GM23248 (cell line): Measurements from ENCODE around the gene PAX7. TPM values are rescaled to one million over a fixed set of nuclear protein-coding genes. Genes with fewer than 3 reads are reported as not detected.

ENCODE experiments used
- DNase-seq: peaks from one replicate; pipeline ENCODE4 v3.0.0-alpha.2; 2015
- H2AFZ ChIP-seq: fragments of 200-600 bp; sonication (generic); 2 replicates; pipeline ENCODE4 v1.6.1; 2016; ENCODE audit warnings: antibody characterized with exemption
- H3F3A ChIP-seq: fragments of 200-600 bp; sonication (generic); 2 replicates; pipeline ENCODE4 v1.6.1; 2016; ENCODE audit warnings: mild to moderate bottlenecking, antibody characterized with exemption, mixed run types; ENCODE audit not compliant: insufficient read depth
- H3K27ac ChIP-seq: fragments of 200-600 bp; sonication (generic); 2 replicates; pipeline ENCODE4 v1.5.1; 2016; ENCODE audit warnings: mild to moderate bottlenecking
- H3K27me3 ChIP-seq: fragments of 200-600 bp; sonication (generic); replicated peaks from 2 replicates; pipeline ENCODE4 v1.6.1; 2016; ENCODE audit warnings: mild to moderate bottlenecking; ENCODE audit not compliant: insufficient read depth
- H3K36me3 ChIP-seq: fragments of 200-600 bp; sonication (generic); 2 replicates; pipeline ENCODE4 v1.6.1; 2016; ENCODE audit warnings: low read depth, mild to moderate bottlenecking
- H3K4me1 ChIP-seq: fragments of 200-600 bp; sonication (generic); 2 replicates; pipeline ENCODE4 v1.6.1; 2016; ENCODE audit warnings: mild to moderate bottlenecking; ENCODE audit not compliant: insufficient read depth
- H3K4me2 ChIP-seq: fragments of 200-600 bp; sonication (generic); one replicate; pipeline ENCODE4 v1.6.1; 2016; ENCODE audit warnings: mild to moderate bottlenecking; ENCODE audit not compliant: unreplicated experiment
- H3K4me3 ChIP-seq: fragments of 200-600 bp; sonication (generic); 2 replicates; pipeline ENCODE4 v1.5.1; 2016; ENCODE audit warnings: mild to moderate bottlenecking
- H3K79me2 ChIP-seq: fragments of 200-600 bp; sonication (generic); 2 replicates; pipeline ENCODE4 v1.6.1; 2016; ENCODE audit warnings: mild to moderate bottlenecking; ENCODE audit not compliant: insufficient read depth
- H3K9ac ChIP-seq: fragments of 200-600 bp; sonication (generic); 2 replicates; pipeline ENCODE4 v1.6.1; 2016; ENCODE audit warnings: mild to moderate bottlenecking
- H3K9me2 ChIP-seq: fragments of 200-600 bp; sonication (generic); 2 replicates; pipeline ENCODE4 v1.6.1; 2016; ENCODE audit warnings: mixed run types, mild to moderate bottlenecking, moderate library complexity; ENCODE audit not compliant: insufficient read depth
- H3K9me3 ChIP-seq: fragments of 200-600 bp; sonication (generic); one replicate; pipeline ENCODE4 v1.6.1; 2017; ENCODE audit warnings: low read depth
- H4K20me1 ChIP-seq: fragments of 200-600 bp; sonication (generic); 2 replicates; pipeline ENCODE4 v1.6.0; 2016; ENCODE audit not compliant: insufficient read depth
- EZH2 ChIP-seq: fragments of 200-600 bp; sonication (generic); IDR thresholded peaks from 2 replicates; pipeline ENCODE4 v1.6.1; 2018; ENCODE audit warnings: antibody characterized with exemption, mild to moderate bottlenecking; ENCODE audit not compliant: insufficient read depth, poor library complexity, severe bottlenecking
- EZH2phosphoT487 ChIP-seq: fragments of 200-600 bp; sonication (generic); IDR thresholded peaks from 2 replicates; pipeline ENCODE4 v1.6.1; 2018; ENCODE audit warnings: antibody characterized with exemption, moderate library complexity, mild to moderate bottlenecking, low read depth; ENCODE audit not compliant: insufficient read depth
- WGBS, 2 experiments: methylation state at CpG; one replicate each; pipeline ENCODE4 v1.1.6; 2015 to 2017; ENCODE audit warnings: low lambda C conversion rate in 2 of 2, low coverage in 1 of 2; ENCODE audit errors: missing lambda C conversion rate in 2 of 2; 5-methylcytosine and 5-hydroxymethylcytosine counted together
- in situ Hi-C: fragments of 300-500 bp; cut with MboI; formaldehyde crosslinking; loops from 2 replicates; pipeline ENCODE4 v1.15.0; 2020
- polyA plus RNA-seq: library from polyadenylated mRNA; unstranded; fragments of >200 nt; fragmentation: Nextera tagmentation; extraction: Ambion mirVana; gene quantifications from 2 replicates; pipeline ENCODE4 v1.2.1, GENCODE V29; 2016
- total RNA-seq: library from RNA; depleted of rRNA; stranded (reverse); fragments of >200 nt; shearing (Covaris generic); gene quantifications from 2 replicates; pipeline ENCODE4 v1.2.3, GENCODE V29; 2014

The PAX7 gene
- total and polyA plus RNA-seq, 2 experiments from 2014 or later = not detected

- WGBS, 2 experiments = 6 to 10% methylated on average over 3 of the region's 3 CpGs
- Histone ChIP-seq H3K4me3 (no peak overlapping the region), H3F3A (no peaks in the 10 kb centered on the region), H3K36me3 (no peaks in the 10 kb centered on the region), H3K79me2 (no peaks in the 10 kb centered on the region), H3K9ac (no peak overlapping the region), H4K20me1 (no peaks in the 10 kb centered on the region), H3K9me3 (no peaks in the 10 kb centered on the region), H3K4me1 (no peaks in the 10 kb centered on the region), H3K4me2 (no peak overlapping the region), H3K9me2 (no peaks in the 10 kb centered on the region), H2AFZ (no peak overlapping the region), H3K27ac (no peak overlapping the region), H3K27me3 (peaks cover 25% of the 10 kb centered on the region)
- no peak for TF ChIP-seq EZH2
- TF ChIP-seq EZH2phosphoT487 = no peak
- DNase-seq = no peak
- in situ Hi-C loops = no loop called here
Observed at GRCh38 chr1:18776777-18777176, 146.1 kb downstream of the PAX7 start.

- Histone ChIP-seq H3K4me2 (no peak overlapping the region), H3K9me3 (no peaks in the 10 kb centered on the region), H3K9ac (no peak overlapping the region), H3K36me3 (no peaks in the 10 kb centered on the region), H2AFZ (no peak overlapping the region), H3K9me2 (no peaks in the 10 kb centered on the region), H3K79me2 (no peaks in the 10 kb centered on the region), H3K4me1 (no peaks in the 10 kb centered on the region), H3F3A (no peaks in the 10 kb centered on the region), H3K27ac (no peak overlapping the region), H4K20me1 (no peaks in the 10 kb centered on the region), H3K4me3 (no peak overlapping the region), H3K27me3 (peaks cover 30% of the 10 kb centered on the region)
- 13 to 15% methylated on average over 6 of the region's 6 CpGs for WGBS, 2 experiments
- TF ChIP-seq EZH2phosphoT487 (no peak), EZH2 (no peak)
- in situ Hi-C loops = no loop called here
- DNase-seq = no peak
Observed at GRCh38 chr1:18778437-18778836, 147.8 kb downstream of the PAX7 start.

GRCh38 chr1:18781031-18781430 lies 150.4 kb downstream of the PAX7 start:
- Histone ChIP-seq H3K4me1 (no peaks in the 10 kb centered on the region), H3K27me3 (peaks cover 29% of the 10 kb centered on the region), H3K36me3 (no peaks in the 10 kb centered on the region), H3K9me2 (no peaks in the 10 kb centered on the region), H3K79me2 (no peaks in the 10 kb centered on the region), H3K4me3 (no peak overlapping the region), H4K20me1 (no peaks in the 10 kb centered on the region), H3F3A (no peaks in the 10 kb centered on the region), H3K9me3 (no peaks in the 10 kb centered on the region), H3K4me2 (no peak overlapping the region), H2AFZ (no peak overlapping the region), H3K9ac (no peak overlapping the region), H3K27ac (no peak overlapping the region)
- DNase-seq = no peak
- TF ChIP-seq EZH2phosphoT487 (no peak), EZH2 (no peak)
- in situ Hi-C loops = no loop called here

- H3K27me3 ChIP-seq = peaks cover 32% of the 10 kb centered on the region
- no peaks in the 10 kb centered on the region for H3K79me2 ChIP-seq
- H3K36me3 ChIP-seq = no peaks in the 10 kb centered on the region
- no peak overlapping the region for H2AFZ ChIP-seq
- H3K27ac ChIP-seq = no peak overlapping the region
- no peaks in the 10 kb centered on the region for H3K9me3 ChIP-seq
- 18 to 19% methylated on average over 28 of the region's 28 CpGs for WGBS, 2 experiments
- no peak overlapping the region for H3K4me2 ChIP-seq
- H3K9me2 ChIP-seq = no peaks in the 10 kb centered on the region
- TF ChIP-seq EZH2phosphoT487 (no peak), EZH2 (no peak)
- peak; percentile 14 for DNase-seq
- H3K9ac ChIP-seq = no peak overlapping the region
- in situ Hi-C loops = no loop called here
- no peak overlapping the region for H3K4me3 ChIP-seq
- no peaks in the 10 kb centered on the region for H3F3A ChIP-seq
- no peaks in the 10 kb centered on the region for H4K20me1 ChIP-seq
- no peaks in the 10 kb centered on the region for H3K4me1 ChIP-seq
Observed at GRCh38 chr1:18783705-18784481, 153.2 kb downstream of the PAX7 start.

- Histone ChIP-seq H2AFZ (no peak overlapping the region), H3K4me1 (no peaks in the 10 kb centered on the region), H3K9ac (no peak overlapping the region), H3K27me3 (peaks cover 30% of the 10 kb centered on the region), H3K79me2 (no peaks in the 10 kb centered on the region), H3K9me3 (no peaks in the 10 kb centered on the region), H3K36me3 (no peaks in the 10 kb centered on the region), H3K27ac (no peak overlapping the region), H3K4me2 (no peak overlapping the region), H3F3A (no peaks in the 10 kb centered on the region), H3K4me3 (no peak overlapping the region), H4K20me1 (no peaks in the 10 kb centered on the region), H3K9me2 (no peaks in the 10 kb centered on the region)
- no peak for DNase-seq
- in situ Hi-C loops = no loop called here
- 8 to 11% methylated on average over 13 to 15 of the region's 15 CpGs for WGBS, 2 experiments
- TF ChIP-seq EZH2phosphoT487 = no peak
- TF ChIP-seq EZH2 = no peak
Observed at GRCh38 chr1:18784482-18784831, 153.8 kb downstream of the PAX7 start.
